Prostate gland (tissue), 2 donors: ENCODE results near the gene TMEM221. TPM values are rescaled to one million over a fixed set of nuclear protein-coding genes. Genes with fewer than 3 reads are reported as not detected.

Experiments
- DNase-seq: peaks from one replicate; pipeline ENCODE4 v3.0.0-alpha.2; 2019; ENCODE audit warnings: low spot score
- H3K27ac ChIP-seq, 2 donors: fragments of 200-600 bp; sonication (generic); 2 replicates each; pipeline ENCODE4 v1.5.1; 2017 to 2019
- H3K27me3 ChIP-seq: fragments of 200-600 bp; sonication (generic); replicated peaks from 2 replicates; pipeline ENCODE4 v1.5.1; 2019; ENCODE audit not compliant: insufficient read depth
- H3K36me3 ChIP-seq, 2 donors: fragments of 200-600 bp; sonication (generic); 1 replicate in 1 of 2; 2 replicates in 1 of 2; pipeline versions ENCODE4 v1.5.1 to v1.8.1; 2017 to 2019
- H3K4me1 ChIP-seq: fragments of 200-600 bp; sonication (generic); replicated peaks from 2 replicates; pipeline ENCODE4 v1.5.1; 2019
- H3K4me3 ChIP-seq, 2 donors: fragments of 200-600 bp; sonication (generic); 2 replicates each; pipeline ENCODE4 v1.5.1; 2017 to 2019
- H3K9me3 ChIP-seq: fragments of 200-600 bp; sonication (generic); 2 replicates; pipeline ENCODE4 v1.5.1; 2017
- POLR2A ChIP-seq: fragments of 450-650 bp; IDR thresholded peaks from one replicate; pipeline ENCODE4 v1.6.1; 2016; ENCODE audit warnings: antibody characterized with exemption, mild to moderate bottlenecking
- POLR2AphosphoS5 ChIP-seq: sonication (generic); formaldehyde crosslinking; IDR thresholded peaks from one replicate; pipeline ENCODE4 v1.6.1; 2017; ENCODE audit warnings: antibody characterized with exemption
- WGBS: methylation state at CpG from one replicate; pipeline ENCODE4 v1.1.5; 2018; 5-methylcytosine and 5-hydroxymethylcytosine counted together
- intact Hi-C: fragments of 100-400 bp; cut with DNase I; formaldehyde crosslinking; loops from one replicate; pipeline ENCODE4 v1.14.2; 2022
- total RNA-seq, 2 donors: library from RNA; depleted of rRNA; stranded (reverse); fragments of >200 nt; gene quantifications; one replicate each; pipeline ENCODE4 v1.1.0, GENCODE V29; 2016
- TF ChIP-seq, protein P1 (sequence below), 4 experiments: fragments of 200-600 bp in 2 of 4; fragments of 450-650 bp in 2 of 4; sonication (generic) in 2 of 4; IDR thresholded peaks; 1 replicate in 3 of 4; 2 replicates in 1 of 4; pipeline ENCODE4 v1.5.1; 2016 to 2019; ENCODE audit warnings: antibody characterized with exemption in 4 of 4, mild to moderate bottlenecking in 2 of 4, moderate library complexity in 2 of 4

TMEM221 gene
- total RNA-seq, 2 donors from 2014 or later = 1.4 to 1.7 TPM

DNA sequence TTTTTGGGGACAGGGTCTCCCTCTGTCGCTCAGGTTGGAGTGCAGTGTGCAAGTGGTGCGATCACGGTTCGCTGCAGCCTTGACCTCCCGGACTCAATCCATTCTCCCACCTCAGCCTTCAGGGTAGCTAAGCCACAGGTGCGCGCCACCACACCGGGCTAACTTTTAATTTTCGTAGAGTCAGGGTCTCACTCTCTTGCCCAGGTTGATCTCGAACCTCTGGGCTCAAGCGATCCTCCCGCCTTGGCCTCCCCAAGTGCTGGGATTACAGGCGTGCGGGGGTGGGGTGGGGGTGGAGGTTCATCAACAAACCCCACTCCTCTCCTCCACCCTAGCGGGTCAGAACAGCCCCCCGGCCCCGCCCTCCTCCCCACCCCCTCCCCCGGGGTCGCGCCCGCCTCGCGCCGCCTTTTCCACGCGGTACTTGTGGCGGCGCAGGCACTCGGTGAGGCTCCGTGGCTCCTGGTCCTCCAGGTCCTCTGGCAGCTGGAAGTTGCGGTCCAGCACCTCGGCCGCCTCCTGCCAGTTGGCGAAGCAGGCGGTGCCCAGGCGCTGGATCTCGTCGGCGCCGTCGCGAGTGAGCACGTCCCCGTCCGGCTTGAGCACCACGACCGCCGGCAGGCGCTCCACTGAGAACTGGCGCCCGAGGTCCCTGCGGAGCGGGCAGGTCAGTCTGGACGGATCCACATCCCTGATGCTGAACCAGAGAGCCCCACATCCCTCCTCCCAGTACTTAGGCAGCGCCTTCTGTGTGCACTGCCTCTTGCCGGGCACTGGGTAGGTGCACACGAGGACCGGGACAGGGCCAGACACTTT is 7.0 kb upstream of the TMEM221 start:
- peaks cover 6% of the 10 kb centered on the region for H3K27me3 ChIP-seq
- H3K27ac ChIP-seq = no peak overlapping the region
- no peak for DNase-seq
- intact Hi-C loops = no loop called here
- WGBS = 18% methylated on average over 55 of the region's 58 CpGs
- H3K4me3 ChIP-seq = no peak overlapping the region
- no peak for TF ChIP-seq POLR2AphosphoS5
- TF ChIP-seq, protein P1, sequence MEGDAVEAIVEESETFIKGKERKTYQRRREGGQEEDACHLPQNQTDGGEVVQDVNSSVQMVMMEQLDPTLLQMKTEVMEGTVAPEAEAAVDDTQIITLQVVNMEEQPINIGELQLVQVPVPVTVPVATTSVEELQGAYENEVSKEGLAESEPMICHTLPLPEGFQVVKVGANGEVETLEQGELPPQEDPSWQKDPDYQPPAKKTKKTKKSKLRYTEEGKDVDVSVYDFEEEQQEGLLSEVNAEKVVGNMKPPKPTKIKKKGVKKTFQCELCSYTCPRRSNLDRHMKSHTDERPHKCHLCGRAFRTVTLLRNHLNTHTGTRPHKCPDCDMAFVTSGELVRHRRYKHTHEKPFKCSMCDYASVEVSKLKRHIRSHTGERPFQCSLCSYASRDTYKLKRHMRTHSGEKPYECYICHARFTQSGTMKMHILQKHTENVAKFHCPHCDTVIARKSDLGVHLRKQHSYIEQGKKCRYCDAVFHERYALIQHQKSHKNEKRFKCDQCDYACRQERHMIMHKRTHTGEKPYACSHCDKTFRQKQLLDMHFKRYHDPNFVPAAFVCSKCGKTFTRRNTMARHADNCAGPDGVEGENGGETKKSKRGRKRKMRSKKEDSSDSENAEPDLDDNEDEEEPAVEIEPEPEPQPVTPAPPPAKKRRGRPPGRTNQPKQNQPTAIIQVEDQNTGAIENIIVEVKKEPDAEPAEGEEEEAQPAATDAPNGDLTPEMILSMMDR (IDR thresholded peaks at IDR 0.05) = no peak
- no peak for TF ChIP-seq POLR2A
- no peaks in the 10 kb centered on the region for H3K9me3 ChIP-seq
- H3K36me3 ChIP-seq = no peaks in the 10 kb centered on the region
- no peaks in the 10 kb centered on the region for H3K4me1 ChIP-seq

DNA sequence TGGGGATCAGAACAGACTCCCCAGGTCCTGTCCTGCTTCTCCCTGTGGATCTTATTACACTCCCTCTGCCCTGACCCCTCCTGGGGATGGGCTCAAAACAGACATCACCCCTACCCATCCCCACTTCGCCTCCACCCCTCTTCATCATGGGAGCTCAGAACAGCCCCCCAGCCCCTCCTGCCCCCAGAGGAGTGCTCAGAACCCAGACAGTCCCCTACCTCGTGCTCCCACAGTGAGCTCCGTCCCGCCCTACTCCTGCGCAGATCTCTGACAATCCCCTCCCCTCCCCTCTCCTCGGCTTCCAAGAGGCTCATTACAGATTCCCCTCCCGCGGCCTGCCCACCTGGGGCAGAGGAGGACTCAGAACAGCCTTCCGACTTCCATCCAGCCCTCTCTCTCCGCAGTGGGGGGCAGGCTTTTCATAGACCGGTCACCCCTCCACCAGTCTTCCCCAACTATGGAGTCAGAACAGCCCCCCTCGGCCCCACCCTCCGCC is 6.2 kb upstream of the TMEM221 start:
- Histone ChIP-seq H3K27me3 (peaks cover 6% of the 10 kb centered on the region), H3K4me3 (no peak overlapping the region), H3K36me3 (no peaks in the 10 kb centered on the region), H3K27ac (no peak overlapping the region), H3K4me1 (no peaks in the 10 kb centered on the region), H3K9me3 (no peaks in the 10 kb centered on the region)
- TF ChIP-seq, protein P1 (IDR thresholded peaks at IDR 0.05) = no peak
- TF ChIP-seq POLR2AphosphoS5 (no peak), POLR2A (no peak)
- DNase-seq = no peak
- WGBS = 14% methylated on average over 11 of the region's 13 CpGs
- intact Hi-C loops = no loop called here

DNA sequence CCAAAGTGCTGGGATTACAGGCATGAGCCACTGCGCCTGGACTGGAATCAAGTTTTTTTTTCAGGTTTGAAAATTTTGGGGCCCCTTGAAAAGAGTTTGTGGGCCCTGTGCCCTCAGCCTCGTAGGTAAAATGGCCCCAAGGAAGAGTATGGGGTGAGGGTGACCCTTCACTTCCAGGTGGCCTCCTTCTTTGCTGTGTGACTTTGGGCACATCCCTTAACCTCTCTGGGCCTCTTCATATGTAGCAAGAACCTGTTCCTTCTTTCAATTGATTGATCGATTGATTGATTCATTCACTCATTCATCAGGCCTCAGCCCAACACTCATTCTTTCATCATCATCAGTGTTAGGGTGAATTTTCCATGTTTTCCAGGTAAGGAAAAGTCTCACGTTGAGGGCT is 3.4 kb upstream of the TMEM221 start:
- peaks cover 6% of the 10 kb centered on the region for H3K27me3 ChIP-seq
- no peak for DNase-seq
- intact Hi-C loops = no loop called here
- H3K4me3 ChIP-seq = no peak overlapping the region
- H3K27ac ChIP-seq = no peak overlapping the region
- H3K36me3 ChIP-seq = no peaks in the 10 kb centered on the region
- WGBS = 90% methylated on average over 4 of the region's 4 CpGs
- H3K4me1 ChIP-seq = no peaks in the 10 kb centered on the region
- H3K9me3 ChIP-seq = no peaks in the 10 kb centered on the region
- TF ChIP-seq POLR2AphosphoS5 (no peak), POLR2A (no peak)
- TF ChIP-seq, protein P1 (IDR thresholded peaks at IDR 0.05) = no peak

DNA sequence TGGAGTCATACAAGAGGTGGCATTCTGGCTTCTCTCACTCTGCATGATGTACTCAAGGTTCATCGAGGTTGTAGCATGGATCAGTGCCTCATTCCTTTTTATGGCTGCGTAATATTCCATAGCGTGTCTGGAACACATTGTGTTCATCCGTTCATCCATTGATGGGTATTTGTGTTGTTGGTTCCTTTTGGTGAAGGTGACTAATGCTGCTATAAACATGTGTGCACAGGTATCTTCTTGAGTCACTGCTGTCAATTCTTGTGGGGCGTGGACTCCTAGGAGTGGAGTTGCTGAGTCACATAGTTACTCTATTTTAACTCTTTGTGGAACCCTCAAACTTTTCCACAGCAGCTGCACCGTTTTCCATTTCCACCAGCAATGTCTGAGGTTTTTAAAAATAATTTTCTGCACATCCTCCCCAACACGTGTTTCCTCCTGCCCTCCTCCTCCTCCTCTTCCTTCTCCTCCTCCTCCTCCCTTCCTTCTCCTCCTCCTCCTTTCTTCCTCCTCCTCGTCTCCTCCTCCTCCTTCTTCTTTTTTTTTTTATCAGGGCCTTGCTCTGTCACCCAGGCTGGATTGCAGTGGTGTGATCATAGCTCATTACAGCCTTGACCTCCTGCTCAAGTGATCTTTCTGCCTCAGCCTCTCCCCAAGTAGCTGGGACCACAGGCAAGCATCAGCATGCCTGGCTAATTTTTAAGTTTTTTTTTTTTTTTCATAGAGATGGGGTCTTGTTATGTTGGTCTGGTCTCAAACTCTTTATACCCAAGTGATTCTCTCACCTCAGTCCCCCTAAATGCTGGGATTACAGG is 2.0 kb upstream of the TMEM221 start:
- no peaks in the 10 kb centered on the region for H3K9me3 ChIP-seq
- TF ChIP-seq, protein P1 (IDR thresholded peaks at IDR 0.05) = no peak
- TF ChIP-seq POLR2AphosphoS5 (no peak), POLR2A (no peak)
- intact Hi-C loops = no loop called here
- H3K4me3 ChIP-seq = no peak overlapping the region
- H3K27me3 ChIP-seq = peaks cover 4% of the 10 kb centered on the region
- WGBS = 55% methylated on average over 8 of the region's 8 CpGs
- no peaks in the 10 kb centered on the region for H3K36me3 ChIP-seq
- no peak overlapping the region for H3K27ac ChIP-seq
- no peak for DNase-seq
- H3K4me1 ChIP-seq = no peaks in the 10 kb centered on the region
